ENCODE measurements around the gene SEMA3B. TPM values are rescaled to one million over a fixed set of nuclear protein-coding genes. Genes with fewer than 3 reads are reported as not detected.
A peak's percentile ranks its signal among the peaks of the same experiment; 100 is the strongest.

Gene SEMA3B
- total and polyA plus RNA-seq, 2 donors (not counting 3 experiments of a cell fraction or from before 2014, with no cell fraction given) = 1.2 to 1.5 TPM

DNA sequence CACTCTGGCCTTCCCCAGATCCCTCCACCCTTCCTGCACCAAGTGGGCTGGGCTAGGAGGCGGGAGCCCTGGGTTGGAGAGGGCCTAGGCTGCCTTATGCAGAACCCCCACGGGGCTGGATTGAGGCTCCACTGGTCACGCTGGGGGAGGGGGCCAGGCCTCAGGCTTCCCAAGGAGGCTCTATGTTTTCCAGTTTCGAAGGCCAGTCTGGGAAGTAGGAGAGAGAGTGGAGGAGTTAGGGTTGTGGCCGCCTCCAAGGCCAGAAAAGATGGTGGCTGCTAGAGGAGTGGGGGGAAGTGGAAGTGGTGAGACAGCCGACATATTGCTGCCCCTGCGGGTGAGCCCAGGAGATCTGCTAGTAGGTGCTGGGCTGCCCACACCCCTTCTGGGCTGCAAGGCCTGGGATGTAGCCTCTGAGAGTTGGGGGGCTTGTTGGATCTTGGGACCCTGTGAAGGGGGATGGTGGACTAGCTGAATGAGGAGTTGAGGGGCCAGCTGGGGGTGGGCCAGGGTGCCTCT lies 31.8 kb upstream of the SEMA3B start:
- Histone ChIP-seq H3K9me1 (replicated peaks; ENCODE audit: control insufficient read depth, extremely low read depth, insufficient read depth, low read length) (no peaks in the 10 kb centered on the region), H3K4me1 (ENCODE audit: control insufficient read depth, extremely low read depth, insufficient read depth, low read length) (peaks cover 39% of the 10 kb centered on the region), H3K27ac (ENCODE audit: insufficient read depth, low read depth, low read length) (peak overlapping the region; percentile 60), H3K79me2 (ENCODE audit: control insufficient read depth, insufficient read depth, low read length) (peaks cover 62% of the 10 kb centered on the region), H2AFZ (ENCODE audit: low read depth, low read length) (no peak overlapping the region), H3K4me3 (replicated peaks in 1 of 3; ENCODE audit: insufficient read depth in 1 of 3, low read depth in 1 of 3, low read length in 3 of 3) (peak overlapping the region; percentile 80 to 88 (median 81)), H4K20me1 (replicated peaks; ENCODE audit: control insufficient read depth, extremely low read depth, insufficient read depth, low read length) (no peaks in the 10 kb centered on the region), H3K9me3 (replicated peaks; ENCODE audit: control insufficient read depth, insufficient read depth, low read length) (no peaks in the 10 kb centered on the region), H3K4me2 (ENCODE audit: insufficient read depth, low read length) (peak overlapping the region; percentile 93), H3K9ac (replicated peaks; ENCODE audit: extremely low read depth, insufficient read depth, low read length) (peak overlapping the region; percentile 91), H3K27me3 (ENCODE audit: control insufficient read depth in 2 of 2, insufficient read depth in 2 of 2, low read length in 2 of 2) (no peaks in the 10 kb centered on the region), H3K36me3 (ENCODE audit: control insufficient read depth in 2 of 2, extremely low read depth in 1 of 2, insufficient read depth in 2 of 2, low read length in 2 of 2) (peaks cover 2 to 10% of the 10 kb centered on the region in 2 experiments)
- intact Hi-C loops (cut with micrococcal nuclease) (loop anchor here (5.0 kb wide), 1 partner anchor 80 kb away; the partner anchor contains the start of gene SEMA3F), dilution Hi-C loops (cut with MboI; ENCODE audit: extremely low pct_ligation_motif_present, low sequenced_read_pairs) (no loop called here)
- POLR2A ChIA-PET = interaction anchor here (1.8 kb wide), 1 partner anchor 10 kb away, joined by 14 read pairs; no protein-coding TSS in a partner anchor
- TF ChIP-seq, protein P1, sequence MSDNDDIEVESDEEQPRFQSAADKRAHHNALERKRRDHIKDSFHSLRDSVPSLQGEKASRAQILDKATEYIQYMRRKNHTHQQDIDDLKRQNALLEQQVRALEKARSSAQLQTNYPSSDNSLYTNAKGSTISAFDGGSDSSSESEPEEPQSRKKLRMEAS (IDR thresholded peaks at IDR 0.05; ENCODE audit: insufficient read depth, insufficient read length) = no peak
- TF ChIP-seq FOS (IDR thresholded peaks at IDR 0.05; ENCODE audit: borderline replicate concordance, insufficient read depth, low read length) = no peak
- TF ChIP-seq EZH2 (IDR thresholded peaks at IDR 0.05; ENCODE audit: borderline replicate concordance, low read depth, low read length, severe bottlenecking) = no peak
- FAIRE-seq (peak; percentile 90), DNase-seq (ENCODE audit: low read depth, low spot score) (peak; percentile 32)
- BruUV-seq (replicated peaks) = no TSS peak
- CTCF ChIA-PET = interaction anchor here (0.6 to 2.4 kb wide), 2 partner anchors 10 to 69 kb away, joined by 4 to 17 read pairs; no protein-coding TSS in a partner anchor

DNA sequence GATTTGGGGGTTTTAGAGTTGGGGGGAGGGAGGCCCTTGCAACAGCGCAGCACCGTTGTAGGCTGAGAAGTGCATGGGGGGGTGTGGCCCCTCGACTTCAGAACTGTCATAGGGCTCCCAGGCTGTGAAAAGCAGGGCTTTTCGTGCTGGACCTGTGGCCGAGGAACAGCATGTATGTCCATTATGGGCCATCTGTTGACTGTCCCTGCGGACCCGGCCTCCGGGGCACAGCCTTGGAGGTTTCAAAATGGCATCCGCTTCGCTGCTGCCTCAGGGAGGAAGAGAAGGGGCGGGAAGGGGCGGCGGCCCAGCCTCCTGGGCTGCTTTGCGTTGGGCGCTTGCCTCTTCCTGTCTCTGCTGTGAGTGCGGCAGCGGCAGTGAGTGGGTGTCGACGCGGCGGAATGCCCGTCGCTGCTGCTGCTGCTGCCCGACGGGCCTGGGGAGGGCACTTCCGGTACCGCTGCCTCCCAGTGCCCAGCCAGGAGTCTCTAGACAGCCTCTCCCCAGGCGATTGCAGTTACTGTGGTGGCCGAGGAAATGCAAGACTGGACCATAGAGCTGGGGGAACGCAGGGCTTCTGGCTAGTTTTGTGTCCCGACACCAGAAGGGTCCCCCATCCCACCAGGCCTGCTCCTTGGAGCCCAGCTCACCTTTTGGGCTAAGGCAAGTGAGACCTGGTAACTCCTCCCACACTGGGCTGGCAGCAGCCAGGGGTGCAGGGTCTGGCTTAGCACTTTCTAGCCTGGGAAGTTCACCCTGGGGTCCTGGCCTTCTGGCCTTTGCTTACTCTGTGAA lies 31.0 kb upstream of the SEMA3B start:
- peak; percentile 98 for FAIRE-seq
- H3K9me3 ChIP-seq (replicated peaks; ENCODE audit: control insufficient read depth, insufficient read depth, low read length) = no peaks in the 10 kb centered on the region

More for the DNA sequence above, 31.0 kb upstream of the SEMA3B start:
- ChIA-PET POLR2A (no interaction called here), CTCF (interaction anchor here (0.6 to 2.4 kb wide), 4 partner anchors 9 to 68 kb away, joined by 3 to 17 read pairs (median 5); no protein-coding TSS in a partner anchor)
- intact Hi-C loops (cut with micrococcal nuclease) (loop anchor here (1.0 to 5.0 kb wide), 4 partner anchors 8 to 81 kb away; partner anchors contain the start of gene SEMA3F), dilution Hi-C loops (cut with MboI; ENCODE audit: extremely low pct_ligation_motif_present, low sequenced_read_pairs) (no loop called here)
- peak overlapping the region; percentile 60 for H3K27ac ChIP-seq (ENCODE audit: insufficient read depth, low read depth, low read length)
- no peaks in the 10 kb centered on the region for H3K9me1 ChIP-seq (replicated peaks; ENCODE audit: control insufficient read depth, extremely low read depth, insufficient read depth, low read length)
- H2AFZ ChIP-seq (ENCODE audit: low read depth, low read length) = no peak overlapping the region
- peak; percentile 81 for TF ChIP-seq POLR2AphosphoS5 (IDR thresholded peaks at IDR 0.05; ENCODE audit: insufficient read depth, low read depth, low read length)
- no peak for TF ChIP-seq FOS (IDR thresholded peaks at IDR 0.05; ENCODE audit: borderline replicate concordance, insufficient read depth, low read length)
- no peak for TF ChIP-seq MYC (IDR thresholded peaks at IDR 0.05; ENCODE audit: low read depth, low read length)
- TF ChIP-seq, protein P1 (IDR thresholded peaks at IDR 0.05; ENCODE audit: insufficient read depth, insufficient read length) = no peak
- TF ChIP-seq POLR2A (IDR thresholded peaks at IDR 0.05; ENCODE audit: low read depth, low read length) = peak; percentile 62
- TF ChIP-seq, protein P2, sequence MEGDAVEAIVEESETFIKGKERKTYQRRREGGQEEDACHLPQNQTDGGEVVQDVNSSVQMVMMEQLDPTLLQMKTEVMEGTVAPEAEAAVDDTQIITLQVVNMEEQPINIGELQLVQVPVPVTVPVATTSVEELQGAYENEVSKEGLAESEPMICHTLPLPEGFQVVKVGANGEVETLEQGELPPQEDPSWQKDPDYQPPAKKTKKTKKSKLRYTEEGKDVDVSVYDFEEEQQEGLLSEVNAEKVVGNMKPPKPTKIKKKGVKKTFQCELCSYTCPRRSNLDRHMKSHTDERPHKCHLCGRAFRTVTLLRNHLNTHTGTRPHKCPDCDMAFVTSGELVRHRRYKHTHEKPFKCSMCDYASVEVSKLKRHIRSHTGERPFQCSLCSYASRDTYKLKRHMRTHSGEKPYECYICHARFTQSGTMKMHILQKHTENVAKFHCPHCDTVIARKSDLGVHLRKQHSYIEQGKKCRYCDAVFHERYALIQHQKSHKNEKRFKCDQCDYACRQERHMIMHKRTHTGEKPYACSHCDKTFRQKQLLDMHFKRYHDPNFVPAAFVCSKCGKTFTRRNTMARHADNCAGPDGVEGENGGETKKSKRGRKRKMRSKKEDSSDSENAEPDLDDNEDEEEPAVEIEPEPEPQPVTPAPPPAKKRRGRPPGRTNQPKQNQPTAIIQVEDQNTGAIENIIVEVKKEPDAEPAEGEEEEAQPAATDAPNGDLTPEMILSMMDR (IDR thresholded peaks at IDR 0.05; ENCODE audit: extremely low read depth in 1 of 2, insufficient read depth in 1 of 2, low read depth in 1 of 2, low read length in 2 of 2) = no peak
- no peak for TF ChIP-seq JUN (IDR thresholded peaks at IDR 0.05; ENCODE audit: borderline replicate concordance, insufficient read depth, insufficient read length, low read depth)
- no peak for TF ChIP-seq GATA2 (IDR thresholded peaks at IDR 0.05; ENCODE audit: insufficient read depth, insufficient read length, low read depth, low read length)
- H3K4me2 ChIP-seq (ENCODE audit: insufficient read depth, low read length) = peak overlapping the region; percentile 93
- peak overlapping the region; percentile 80 to 88 (median 81) for H3K4me3 ChIP-seq (replicated peaks in 1 of 3; ENCODE audit: insufficient read depth in 1 of 3, low read depth in 1 of 3, low read length in 3 of 3)
- H3K4me1 ChIP-seq (ENCODE audit: control insufficient read depth, extremely low read depth, insufficient read depth, low read length) = peaks cover 47% of the 10 kb centered on the region
- H3K79me2 ChIP-seq (ENCODE audit: control insufficient read depth, insufficient read depth, low read length) = peaks cover 67% of the 10 kb centered on the region
- peaks cover 2 to 10% of the 10 kb centered on the region in 2 experiments for H3K36me3 ChIP-seq (ENCODE audit: control insufficient read depth in 2 of 2, extremely low read depth in 1 of 2, insufficient read depth in 2 of 2, low read length in 2 of 2)
- H3K9ac ChIP-seq (replicated peaks; ENCODE audit: extremely low read depth, insufficient read depth, low read length) = peak overlapping the region; percentile 91
- no peaks in the 10 kb centered on the region for H4K20me1 ChIP-seq (replicated peaks; ENCODE audit: control insufficient read depth, extremely low read depth, insufficient read depth, low read length)
- DNase-seq (ENCODE audit: low read depth, low spot score) = peak; percentile 85
- H3K27me3 ChIP-seq (ENCODE audit: control insufficient read depth in 2 of 2, insufficient read depth in 2 of 2, low read length in 2 of 2) = no peaks in the 10 kb centered on the region
- BruUV-seq (replicated peaks) = no TSS peak
